ENCODE results near the gene VWC2. TPM values are rescaled to one million over a fixed set of nuclear protein-coding genes. Genes with fewer than 3 reads are reported as not detected.

VWC2 gene
- total RNA-seq, 4 donors from 2014 or later = under 0.01 to 0.16 (median 0.06) TPM; not detected in 1

- no peak for ATAC-seq (ENCODE audit: low FRiP score)
Measured at GRCh38 chr7:49927631-49928030, 154.2 kb downstream of the VWC2 start.

GRCh38 chr7:49928787-49929186 is 155.3 kb downstream of the VWC2 start:
- ATAC-seq (ENCODE audit: low FRiP score) (no peak), DNase-seq (ENCODE audit: low spot score) (no peak)
- TF ChIP-seq CTCF (IDR thresholded peaks at IDR 0.05) = no peak

More at GRCh38 chr7:49927631-49928030, 154.2 kb downstream of the VWC2 start:
- no peak for DNase-seq (ENCODE audit: low spot score)
- TF ChIP-seq CTCF (IDR thresholded peaks at IDR 0.05) = no peak

- DNase-seq (ENCODE audit: low spot score) (no peak), ATAC-seq (ENCODE audit: low FRiP score) (no peak)
- TF ChIP-seq CTCF (IDR thresholded peaks at IDR 0.05) = no peak
Measured at GRCh38 chr7:49931627-49932026, 158.2 kb downstream of the VWC2 start.

GRCh38 chr7:49937608-49938007 is 164.2 kb downstream of the VWC2 start:
- no peak for ATAC-seq (ENCODE audit: low FRiP score)
- TF ChIP-seq CTCF (IDR thresholded peaks at IDR 0.05) = no peak
- DNase-seq (ENCODE audit: low spot score) = no peak
